NB4 (cell line): Measurements from ENCODE around the gene ZNF827.

Source experiments
- POLR2A ChIP-seq: IDR thresholded peaks from 2 replicates; pipeline ENCODE4 v1.6.1; 2011; ENCODE audit warnings: mild to moderate bottlenecking; ENCODE audit not compliant: insufficient read length; ENCODE audit errors: extremely low read depth
- TF ChIP-seq, protein P1 (sequence below): IDR thresholded peaks from one replicate; pipeline ENCODE4 v1.5.1; 2012; ENCODE audit warnings: low read depth, low read length

DNA sequence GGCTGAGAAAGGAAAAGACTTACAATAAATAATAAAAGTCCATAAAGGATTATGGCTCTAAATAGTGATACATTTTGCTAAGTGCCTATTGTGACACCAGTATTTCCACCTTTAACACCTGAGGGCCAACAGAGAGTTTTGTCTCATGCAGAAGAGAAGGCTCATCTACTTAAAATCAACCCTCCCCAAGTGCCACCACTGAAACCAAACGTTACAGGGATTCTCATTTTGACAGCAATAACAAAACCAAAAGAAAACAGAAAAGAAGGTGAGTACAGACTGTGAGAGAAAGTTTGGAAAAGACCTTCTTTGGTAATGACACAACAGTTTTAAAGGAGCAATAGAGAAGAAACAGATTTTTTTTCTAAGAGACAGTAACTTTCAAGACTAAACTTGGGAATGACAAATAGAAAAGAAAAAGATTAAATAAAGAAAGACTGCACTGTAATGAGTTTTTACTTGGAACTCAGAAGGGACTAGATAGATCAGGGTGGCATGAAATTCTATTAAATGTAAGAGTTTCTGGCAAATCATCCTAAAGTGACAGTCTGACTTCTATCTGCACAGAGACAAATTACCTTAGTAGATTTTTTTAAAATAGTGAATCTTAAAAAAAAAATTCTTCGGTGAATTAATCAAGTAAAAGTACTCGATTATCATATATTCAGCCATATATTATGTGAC, 109.7 kb downstream of the ZNF827 start:
- TF ChIP-seq POLR2A: no peak
- TF ChIP-seq, protein P1, sequence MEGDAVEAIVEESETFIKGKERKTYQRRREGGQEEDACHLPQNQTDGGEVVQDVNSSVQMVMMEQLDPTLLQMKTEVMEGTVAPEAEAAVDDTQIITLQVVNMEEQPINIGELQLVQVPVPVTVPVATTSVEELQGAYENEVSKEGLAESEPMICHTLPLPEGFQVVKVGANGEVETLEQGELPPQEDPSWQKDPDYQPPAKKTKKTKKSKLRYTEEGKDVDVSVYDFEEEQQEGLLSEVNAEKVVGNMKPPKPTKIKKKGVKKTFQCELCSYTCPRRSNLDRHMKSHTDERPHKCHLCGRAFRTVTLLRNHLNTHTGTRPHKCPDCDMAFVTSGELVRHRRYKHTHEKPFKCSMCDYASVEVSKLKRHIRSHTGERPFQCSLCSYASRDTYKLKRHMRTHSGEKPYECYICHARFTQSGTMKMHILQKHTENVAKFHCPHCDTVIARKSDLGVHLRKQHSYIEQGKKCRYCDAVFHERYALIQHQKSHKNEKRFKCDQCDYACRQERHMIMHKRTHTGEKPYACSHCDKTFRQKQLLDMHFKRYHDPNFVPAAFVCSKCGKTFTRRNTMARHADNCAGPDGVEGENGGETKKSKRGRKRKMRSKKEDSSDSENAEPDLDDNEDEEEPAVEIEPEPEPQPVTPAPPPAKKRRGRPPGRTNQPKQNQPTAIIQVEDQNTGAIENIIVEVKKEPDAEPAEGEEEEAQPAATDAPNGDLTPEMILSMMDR: no peak
